ENCODE results near the gene CCNJ. TPM values are rescaled to one million over a fixed set of nuclear protein-coding genes. Genes with fewer than 3 reads are reported as not detected.

CCNJ gene
- total and polyA plus RNA-seq, 2 of the 13 experiments (the other 11 are each of a cell fraction or from before 2014, with no cell fraction given): 14.1 to 21.5 TPM

GRCh38 chr10:96043033-96043892 lies at the start of gene CCNJ (continued):
- TF ChIP-seq AKNA (CRISPR knock-in tag; IDR thresholded peaks at IDR 0.05; ENCODE audit: borderline replicate concordance): no peak; the same call in 1 of the 2 replicates
- peak; percentile 71; the same call in 1 of the 2 replicates for TF ChIP-seq GABPB1 (CRISPR knock-in tag; IDR thresholded peaks at IDR 0.05)
- no peak for TF ChIP-seq ZMYM3 (CRISPR knock-in tag; IDR thresholded peaks at IDR 0.05)
- TF ChIP-seq SRSF4 (IDR thresholded peaks at IDR 0.05; ENCODE audit: low read depth, low read length, poor library complexity, severe bottlenecking): no peak
- TF ChIP-seq ZNF597 (CRISPR knock-in tag; IDR thresholded peaks at IDR 0.05): no peak
- no peak for TF ChIP-seq ZNF326 (CRISPR knock-in tag; IDR thresholded peaks at IDR 0.05; ENCODE audit: borderline replicate concordance)
- TF ChIP-seq TSC22D2 (CRISPR knock-in tag; IDR thresholded peaks at IDR 0.05; ENCODE audit: borderline replicate concordance): no peak
- no peak for TF ChIP-seq ATF6 (CRISPR knock-in tag; conservative IDR thresholded peaks at IDR 0.05)
- TF ChIP-seq ELF4 (CRISPR knock-in tag; IDR thresholded peaks at IDR 0.05; ENCODE audit: borderline replicate concordance): no peak
- TF ChIP-seq TAF1 (CRISPR knock-in tag; IDR thresholded peaks at IDR 0.05): peak; percentile 75
- TF ChIP-seq ZNF3 (CRISPR knock-in tag; IDR thresholded peaks at IDR 0.05): no peak
- no peak for TF ChIP-seq FOXO4 (CRISPR knock-in tag; conservative IDR thresholded peaks at IDR 0.05)
- peak; percentile 70; the same call in 1 of the 2 replicates for TF ChIP-seq ZNF232 (CRISPR knock-in tag; IDR thresholded peaks at IDR 0.05; ENCODE audit: borderline replicate concordance)
- TF ChIP-seq ZNF329 (CRISPR knock-in tag; IDR thresholded peaks at IDR 0.05; ENCODE audit: low read depth): peak; percentile 93
- TF ChIP-seq ELF3 (CRISPR knock-in tag; IDR thresholded peaks at IDR 0.05): peak; percentile 68; the same call in 1 of the 2 replicates
- TF ChIP-seq CENPT (CRISPR knock-in tag; IDR thresholded peaks at IDR 0.05; ENCODE audit: low read depth): peak; percentile 90
- TF ChIP-seq HCFC1 (IDR thresholded peaks at IDR 0.05; ENCODE audit: low read depth, low read length): peak; percentile 39; the same call in 1 of the 2 replicates
- peak; percentile 73; the same call in 1 of the 2 replicates for TF ChIP-seq SALL2 (CRISPR knock-in tag; IDR thresholded peaks at IDR 0.05)
- no peak for TF ChIP-seq ZNF143 (CRISPR knock-in tag; IDR thresholded peaks at IDR 0.05)
- TF ChIP-seq ZNF350 (CRISPR knock-in tag; IDR thresholded peaks at IDR 0.05; ENCODE audit: borderline replicate concordance, low read depth): no peak

Measured in HepG2 (cell line).